ENCODE measurements around the gene MT1M. TPM values are rescaled to one million over a fixed set of nuclear protein-coding genes. Genes with fewer than 3 reads are reported as not detected.

Gene MT1M
- total RNA-seq, 1 experiment from 2014 or later, result not detected

DNA sequence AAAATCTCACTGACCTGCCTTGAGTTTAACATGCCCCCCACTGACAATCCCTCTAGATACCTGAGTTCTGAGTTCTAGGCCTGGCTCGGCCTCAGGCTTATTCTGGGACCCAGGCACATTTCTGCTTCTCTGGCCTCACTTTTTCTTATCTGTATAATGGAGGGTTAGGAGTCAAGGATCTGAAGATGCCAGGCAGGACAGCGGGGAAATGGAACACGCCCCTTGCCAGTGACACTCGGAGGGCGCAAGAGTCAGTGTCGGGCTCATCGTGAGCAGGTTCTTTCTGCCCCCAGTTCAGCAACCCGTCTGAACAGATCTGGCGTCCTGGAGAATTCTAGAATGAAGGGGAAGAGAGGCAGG lies 43.7 kb upstream of the MT1M start:
- DNase-seq, result no peak
- no peak overlapping the region for H3K27ac Mint-ChIP-seq (ENCODE audit: unreplicated experiment)
- TF ChIP-seq, protein P1, sequence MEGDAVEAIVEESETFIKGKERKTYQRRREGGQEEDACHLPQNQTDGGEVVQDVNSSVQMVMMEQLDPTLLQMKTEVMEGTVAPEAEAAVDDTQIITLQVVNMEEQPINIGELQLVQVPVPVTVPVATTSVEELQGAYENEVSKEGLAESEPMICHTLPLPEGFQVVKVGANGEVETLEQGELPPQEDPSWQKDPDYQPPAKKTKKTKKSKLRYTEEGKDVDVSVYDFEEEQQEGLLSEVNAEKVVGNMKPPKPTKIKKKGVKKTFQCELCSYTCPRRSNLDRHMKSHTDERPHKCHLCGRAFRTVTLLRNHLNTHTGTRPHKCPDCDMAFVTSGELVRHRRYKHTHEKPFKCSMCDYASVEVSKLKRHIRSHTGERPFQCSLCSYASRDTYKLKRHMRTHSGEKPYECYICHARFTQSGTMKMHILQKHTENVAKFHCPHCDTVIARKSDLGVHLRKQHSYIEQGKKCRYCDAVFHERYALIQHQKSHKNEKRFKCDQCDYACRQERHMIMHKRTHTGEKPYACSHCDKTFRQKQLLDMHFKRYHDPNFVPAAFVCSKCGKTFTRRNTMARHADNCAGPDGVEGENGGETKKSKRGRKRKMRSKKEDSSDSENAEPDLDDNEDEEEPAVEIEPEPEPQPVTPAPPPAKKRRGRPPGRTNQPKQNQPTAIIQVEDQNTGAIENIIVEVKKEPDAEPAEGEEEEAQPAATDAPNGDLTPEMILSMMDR (IDR thresholded peaks at IDR 0.05; ENCODE audit: unreplicated experiment), result no peak
- H3K9me3 Mint-ChIP-seq (ENCODE audit: low read depth, unreplicated experiment), result no peaks in the 10 kb centered on the region
- CTCF ChIA-PET, result no interaction called here
- no peaks in the 10 kb centered on the region for H3K4me1 Mint-ChIP-seq (ENCODE audit: low read depth, unreplicated experiment)
- peaks cover 86% of the 10 kb centered on the region for H3K27me3 Mint-ChIP-seq (ENCODE audit: unreplicated experiment)
- intact Hi-C loops (cut with micrococcal nuclease; ENCODE audit: unreplicated experiment), result no loop called here
- BruUV-seq (replicated peaks), result no TSS peak
- H3K4me3 Mint-ChIP-seq (ENCODE audit: low read depth, unreplicated experiment), result no peak overlapping the region
- no peaks in the 10 kb centered on the region for H3K36me3 Mint-ChIP-seq (ENCODE audit: insufficient read depth, unreplicated experiment)

DNA sequence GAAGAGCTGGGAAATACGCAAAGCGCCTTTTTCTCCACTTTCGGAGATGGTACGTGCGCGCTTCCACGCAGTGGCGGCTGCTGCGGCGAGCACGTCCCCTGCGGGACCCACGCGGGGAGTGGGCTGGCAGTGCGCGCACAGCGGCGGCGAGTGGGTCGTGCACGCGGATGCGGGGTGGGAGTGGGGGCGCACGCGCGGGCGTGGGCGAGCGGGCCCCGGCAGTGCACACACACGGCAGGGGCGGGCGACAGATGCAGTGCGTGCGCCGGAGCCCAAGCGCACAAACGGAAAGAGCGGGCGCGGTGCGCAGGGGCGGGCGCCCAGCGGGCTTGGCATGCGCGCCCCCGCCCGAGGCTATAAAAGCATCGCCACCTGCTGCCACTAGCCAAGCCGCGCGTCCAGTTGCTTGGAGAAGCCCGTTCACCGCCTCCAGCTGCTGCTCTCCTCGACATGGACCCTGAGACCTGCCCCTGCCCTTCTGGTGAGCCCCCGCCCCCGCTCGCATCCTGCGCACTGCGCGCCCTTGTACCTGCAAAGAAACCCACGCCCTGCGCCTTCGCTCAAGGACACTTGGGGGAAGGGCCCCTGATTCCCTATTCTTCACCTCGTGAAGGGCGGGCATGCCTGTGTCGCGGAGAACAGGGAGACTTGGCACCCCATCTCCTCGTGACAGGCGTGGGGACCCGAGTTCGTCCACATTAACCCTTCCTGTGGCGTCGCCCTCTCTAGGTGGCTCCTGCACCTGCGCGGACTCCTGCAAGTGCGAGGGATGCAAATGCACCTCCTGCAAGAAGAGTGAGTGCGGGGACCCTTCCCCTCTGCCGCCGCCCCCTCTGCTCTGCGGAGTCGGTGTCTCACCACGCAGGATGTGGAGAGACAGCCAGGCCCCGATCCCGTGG lies 43.1 kb upstream of the MT1M start, which contains the start of gene MT3:
MT3 (plus strand) TSS at position 388 of the 899 bp plus-strand sequence; CDS start at position 451, 63 bp downstream.
- Mint-ChIP-seq H3K27me3 (ENCODE audit: unreplicated experiment) (peaks cover 80% of the 10 kb centered on the region), H3K4me3 (ENCODE audit: low read depth, unreplicated experiment) (peak within 1 kb of the TSS; percentile 24), H3K36me3 (ENCODE audit: insufficient read depth, unreplicated experiment) (no peaks in the 10 kb centered on the region), H3K9me3 (ENCODE audit: low read depth, unreplicated experiment) (no peaks in the 10 kb centered on the region), H3K4me1 (ENCODE audit: low read depth, unreplicated experiment) (no peaks in the 10 kb centered on the region), H3K27ac (ENCODE audit: unreplicated experiment) (no peak within 1 kb of the TSS)
- TF ChIP-seq, protein P1 (IDR thresholded peaks at IDR 0.05; ENCODE audit: unreplicated experiment), result no peak
- no peak for DNase-seq
- BruUV-seq (replicated peaks), result no TSS peak
- intact Hi-C loops (cut with micrococcal nuclease; ENCODE audit: unreplicated experiment), result no loop called here
- CTCF ChIA-PET, result no interaction called here

DNA sequence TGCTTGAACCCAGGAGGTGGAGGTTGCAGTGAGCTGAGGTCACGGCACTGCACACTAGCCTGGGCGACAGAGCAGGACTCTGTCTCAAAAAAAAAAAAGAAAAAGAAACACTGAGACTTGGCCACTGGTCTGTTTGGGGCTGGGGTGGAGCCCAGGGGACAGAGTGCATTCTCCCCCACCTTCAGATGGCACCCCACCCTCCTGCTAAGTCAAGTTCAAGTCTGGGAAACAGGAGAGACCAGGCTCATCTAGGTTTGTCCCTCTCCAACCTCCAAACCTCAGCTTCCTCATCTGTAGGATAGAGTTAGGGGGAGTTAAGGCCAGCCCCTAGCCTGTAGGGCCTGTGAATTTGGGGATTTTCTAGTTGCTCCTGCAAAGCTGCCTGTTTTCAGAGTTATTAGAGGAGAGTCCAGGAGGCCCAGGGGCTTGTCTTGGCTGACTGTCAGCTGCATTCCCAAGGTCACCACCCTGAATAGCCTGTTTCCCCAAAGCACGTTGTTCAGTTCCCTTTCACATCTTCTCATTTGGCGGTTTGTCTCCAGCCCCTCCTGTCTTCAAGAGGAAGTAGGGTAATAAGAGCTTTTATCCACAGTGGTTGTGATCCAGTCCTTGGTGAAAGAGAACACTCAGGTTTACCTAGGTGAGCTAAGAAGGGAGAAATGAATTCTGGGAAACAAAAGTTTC lies 40.9 kb upstream of the MT1M start:
- H3K27me3 Mint-ChIP-seq (ENCODE audit: unreplicated experiment), result peaks cover 67% of the 10 kb centered on the region

DNA sequence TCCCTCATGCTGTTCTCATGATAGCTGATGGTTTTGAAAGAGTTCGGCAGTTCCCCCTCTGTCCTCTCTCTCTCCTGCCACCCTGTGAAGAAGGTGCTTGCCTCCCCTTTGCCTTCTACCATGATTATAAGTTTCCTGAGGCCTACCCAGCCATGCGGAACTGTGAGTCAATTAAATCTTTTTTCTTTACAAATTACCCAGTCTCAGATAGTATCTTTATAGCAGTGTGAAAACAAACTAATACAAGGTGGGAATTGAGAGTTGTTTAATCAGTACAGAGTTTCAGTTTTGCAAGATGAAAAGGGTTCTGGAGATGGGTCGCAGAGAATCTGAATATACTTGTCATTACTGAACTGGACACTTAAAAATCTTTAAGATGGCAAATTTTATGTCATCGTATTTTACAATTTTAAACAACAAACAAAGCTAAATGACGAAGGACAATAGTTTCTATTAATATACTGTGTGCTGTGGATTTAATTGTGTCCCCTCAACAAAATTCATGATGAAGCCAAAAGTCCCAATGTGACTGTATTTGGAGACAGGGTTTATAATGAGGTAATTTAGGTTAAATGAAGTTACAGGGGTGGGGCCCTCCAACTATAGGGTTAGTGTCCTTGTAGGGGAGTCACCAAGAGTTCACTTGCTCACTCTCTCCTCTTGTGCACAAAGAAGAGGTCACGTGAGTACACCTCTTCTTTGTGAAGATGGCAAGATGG lies 38.7 kb upstream of the MT1M start:
- no peak overlapping the region for H3K27ac Mint-ChIP-seq (ENCODE audit: unreplicated experiment)
- no TSS peak for BruUV-seq (replicated peaks)
- TF ChIP-seq, protein P1 (IDR thresholded peaks at IDR 0.05; ENCODE audit: unreplicated experiment), result no peak
- H3K9me3 Mint-ChIP-seq (ENCODE audit: low read depth, unreplicated experiment), result no peaks in the 10 kb centered on the region
- H3K4me1 Mint-ChIP-seq (ENCODE audit: low read depth, unreplicated experiment), result no peaks in the 10 kb centered on the region
- no peaks in the 10 kb centered on the region for H3K36me3 Mint-ChIP-seq (ENCODE audit: insufficient read depth, unreplicated experiment)
- CTCF ChIA-PET, result no interaction called here
- H3K27me3 Mint-ChIP-seq (ENCODE audit: unreplicated experiment), result peaks cover 63% of the 10 kb centered on the region
- intact Hi-C loops (cut with micrococcal nuclease; ENCODE audit: unreplicated experiment), result no loop called here
- DNase-seq, result no peak
- H3K4me3 Mint-ChIP-seq (ENCODE audit: low read depth, unreplicated experiment), result no peak overlapping the region

More for the DNA sequence above, 40.9 kb upstream of the MT1M start:
- Mint-ChIP-seq H3K27ac (ENCODE audit: unreplicated experiment) (no peak overlapping the region), H3K9me3 (ENCODE audit: low read depth, unreplicated experiment) (no peaks in the 10 kb centered on the region), H3K4me3 (ENCODE audit: low read depth, unreplicated experiment) (no peak overlapping the region), H3K4me1 (ENCODE audit: low read depth, unreplicated experiment) (no peaks in the 10 kb centered on the region), H3K36me3 (ENCODE audit: insufficient read depth, unreplicated experiment) (no peaks in the 10 kb centered on the region)
- TF ChIP-seq, protein P1 (IDR thresholded peaks at IDR 0.05; ENCODE audit: unreplicated experiment), result no peak
- no TSS peak for BruUV-seq (replicated peaks)
- intact Hi-C loops (cut with micrococcal nuclease; ENCODE audit: unreplicated experiment), result no loop called here
- no peak for DNase-seq
- CTCF ChIA-PET, result interaction anchor here (0.6 to 0.9 kb wide), 2 partner anchors 62 to 298 kb away, joined by 3 to 7 read pairs; no protein-coding TSS in a partner anchor

Measured in Calu3 (cell line).